ENCODE results near the gene PGM2L1. TPM values are rescaled to one million over a fixed set of nuclear protein-coding genes. Genes with fewer than 3 reads are reported as not detected.

Gene PGM2L1
- total and polyA plus RNA-seq, 4 donors: 0.33 to 8.2 (median 1.2) TPM

GRCh38 chr11:74306435-74307175, 91.6 kb downstream of the PGM2L1 start:
- TF ChIP-seq CTCF (IDR thresholded peaks at IDR 0.05; ENCODE audit: low read depth, low read length, missing input control) (no peak), RAD21 (IDR thresholded peaks at IDR 0.05) (no peak), GABPA (IDR thresholded peaks at IDR 0.05 in 1 of 2, conservative IDR thresholded peaks at IDR 0.05 in 1 of 2) (no peak), FOXA2 (IDR thresholded peaks at IDR 0.05) (no peak), ZBTB33 (IDR thresholded peaks at IDR 0.05) (no peak), SP1 (IDR thresholded peaks at IDR 0.05) (no peak)
- TF ChIP-seq, protein P1, sequence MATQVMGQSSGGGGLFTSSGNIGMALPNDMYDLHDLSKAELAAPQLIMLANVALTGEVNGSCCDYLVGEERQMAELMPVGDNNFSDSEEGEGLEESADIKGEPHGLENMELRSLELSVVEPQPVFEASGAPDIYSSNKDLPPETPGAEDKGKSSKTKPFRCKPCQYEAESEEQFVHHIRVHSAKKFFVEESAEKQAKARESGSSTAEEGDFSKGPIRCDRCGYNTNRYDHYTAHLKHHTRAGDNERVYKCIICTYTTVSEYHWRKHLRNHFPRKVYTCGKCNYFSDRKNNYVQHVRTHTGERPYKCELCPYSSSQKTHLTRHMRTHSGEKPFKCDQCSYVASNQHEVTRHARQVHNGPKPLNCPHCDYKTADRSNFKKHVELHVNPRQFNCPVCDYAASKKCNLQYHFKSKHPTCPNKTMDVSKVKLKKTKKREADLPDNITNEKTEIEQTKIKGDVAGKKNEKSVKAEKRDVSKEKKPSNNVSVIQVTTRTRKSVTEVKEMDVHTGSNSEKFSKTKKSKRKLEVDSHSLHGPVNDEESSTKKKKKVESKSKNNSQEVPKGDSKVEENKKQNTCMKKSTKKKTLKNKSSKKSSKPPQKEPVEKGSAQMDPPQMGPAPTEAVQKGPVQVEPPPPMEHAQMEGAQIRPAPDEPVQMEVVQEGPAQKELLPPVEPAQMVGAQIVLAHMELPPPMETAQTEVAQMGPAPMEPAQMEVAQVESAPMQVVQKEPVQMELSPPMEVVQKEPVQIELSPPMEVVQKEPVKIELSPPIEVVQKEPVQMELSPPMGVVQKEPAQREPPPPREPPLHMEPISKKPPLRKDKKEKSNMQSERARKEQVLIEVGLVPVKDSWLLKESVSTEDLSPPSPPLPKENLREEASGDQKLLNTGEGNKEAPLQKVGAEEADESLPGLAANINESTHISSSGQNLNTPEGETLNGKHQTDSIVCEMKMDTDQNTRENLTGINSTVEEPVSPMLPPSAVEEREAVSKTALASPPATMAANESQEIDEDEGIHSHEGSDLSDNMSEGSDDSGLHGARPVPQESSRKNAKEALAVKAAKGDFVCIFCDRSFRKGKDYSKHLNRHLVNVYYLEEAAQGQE (IDR thresholded peaks at IDR 0.05): no peak
- TF ChIP-seq, protein P2, sequence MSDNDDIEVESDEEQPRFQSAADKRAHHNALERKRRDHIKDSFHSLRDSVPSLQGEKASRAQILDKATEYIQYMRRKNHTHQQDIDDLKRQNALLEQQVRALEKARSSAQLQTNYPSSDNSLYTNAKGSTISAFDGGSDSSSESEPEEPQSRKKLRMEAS (IDR thresholded peaks at IDR 0.05): no peak
- no peaks in the 10 kb centered on the region for H3K9me3 ChIP-seq (ENCODE audit: control insufficient read depth in 4 of 4, low read length in 3 of 4)
- no peaks in the 10 kb centered on the region for H3K36me3 ChIP-seq (ENCODE audit: control insufficient read depth in 4 of 4, insufficient read depth in 3 of 4, low read depth in 1 of 4, low read length in 3 of 4)
- no peak overlapping the region for H3K4me3 ChIP-seq (ENCODE audit: low read depth in 1 of 3, low read length in 3 of 3)
- peaks cover 0 to 3% (median 1%) of the 10 kb centered on the region in 4 donors for H3K27me3 ChIP-seq (ENCODE audit: control insufficient read depth in 4 of 4, insufficient read depth in 4 of 4, low read length in 3 of 4)
- 73% methylated on average over 8 of the region's 8 CpGs for WGBS
- no peak overlapping the region for H3K27ac ChIP-seq (ENCODE audit: low read depth in 1 of 2, low read length in 2 of 2)
- no peak for DNase-seq (ENCODE audit: low spot score)
- peaks cover 3 to 5% (median 4%) of the 10 kb centered on the region in 4 donors for H3K4me1 ChIP-seq (ENCODE audit: control insufficient read depth in 4 of 4, insufficient read depth in 4 of 4, low read length in 3 of 4)
- H3K9ac ChIP-seq (ENCODE audit: low read depth in 1 of 2, low read length in 2 of 2): no peak overlapping the region

DNA sequence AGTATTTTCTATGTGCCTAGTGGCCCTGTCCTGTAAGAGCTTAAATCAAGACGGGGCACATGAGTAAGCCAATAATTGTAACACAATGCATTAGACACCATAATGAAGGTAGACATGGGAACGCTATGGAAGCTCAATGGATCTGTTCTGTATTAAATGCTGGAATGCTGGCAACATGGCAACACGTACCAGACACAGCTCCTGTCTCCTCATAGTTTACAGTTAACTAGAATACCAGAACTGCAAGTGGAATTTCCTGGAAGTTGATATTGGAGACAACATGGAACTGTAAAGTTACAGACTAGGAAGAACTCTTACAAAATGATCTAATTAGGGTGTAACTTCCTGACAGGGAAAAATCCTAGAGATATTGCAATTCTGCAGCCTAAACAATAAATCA, 99.2 kb downstream of the PGM2L1 start:
- DNase-seq (ENCODE audit: low spot score): no peak
- Histone ChIP-seq H3K4me3 (ENCODE audit: low read depth in 1 of 3, low read length in 3 of 3) (no peak overlapping the region), H3K9me3 (ENCODE audit: control insufficient read depth in 4 of 4, low read length in 3 of 4) (no peaks in the 10 kb centered on the region), H3K4me1 (ENCODE audit: control insufficient read depth in 4 of 4, insufficient read depth in 4 of 4, low read length in 3 of 4) (no peaks in the 10 kb centered on the region), H3K9ac (ENCODE audit: low read depth in 1 of 2, low read length in 2 of 2) (no peak overlapping the region), H3K27me3 (ENCODE audit: control insufficient read depth in 4 of 4, insufficient read depth in 4 of 4, low read length in 3 of 4) (peaks cover 0 to 4% (median 0%) of the 10 kb centered on the region in 4 donors), H3K27ac (ENCODE audit: low read depth in 1 of 2, low read length in 2 of 2) (no peak overlapping the region), H3K36me3 (ENCODE audit: control insufficient read depth in 4 of 4, insufficient read depth in 3 of 4, low read depth in 1 of 4, low read length in 3 of 4) (no peaks in the 10 kb centered on the region)
- TF ChIP-seq RXRA (IDR thresholded peaks at IDR 0.05): no peak
- TF ChIP-seq HNF4G (IDR thresholded peaks at IDR 0.05): no peak
- TF ChIP-seq ZBTB33 (IDR thresholded peaks at IDR 0.05): no peak
- TF ChIP-seq YY1 (IDR thresholded peaks at IDR 0.05): no peak
- TF ChIP-seq CTCF (IDR thresholded peaks at IDR 0.05; ENCODE audit: low read depth, low read length, missing input control): no peak
- TF ChIP-seq NR2F2 (IDR thresholded peaks at IDR 0.05): no peak
- no peak for TF ChIP-seq TAF1 (conservative IDR thresholded peaks at IDR 0.05)
- no peak for TF ChIP-seq ATF3 (IDR thresholded peaks at IDR 0.05)
- no peak for TF ChIP-seq FOXA1 (IDR thresholded peaks at IDR 0.05)
- no peak for TF ChIP-seq HNF4A (conservative IDR thresholded peaks at IDR 0.05)
- no peak for TF ChIP-seq GABPA (IDR thresholded peaks at IDR 0.05 in 1 of 2, conservative IDR thresholded peaks at IDR 0.05 in 1 of 2)
- TF ChIP-seq JUND (IDR thresholded peaks at IDR 0.05): no peak
- no peak for TF ChIP-seq FOXA2 (IDR thresholded peaks at IDR 0.05)
- 84% methylated on average over 3 of the region's 3 CpGs for WGBS

Measured in liver (tissue), 9 donors.